K562 (cell line): ENCODE data around the gene SPTBN5. TPM values are rescaled to one million over a fixed set of nuclear protein-coding genes. Genes with fewer than 3 reads are reported as not detected.

ENCODE experiments used
- ATAC-seq: fragments of 200-7000 bp; cut with Tn5 transposase; 3 replicates; pipeline ENCODE4 v1.9.1; 2020; ENCODE audit warnings: moderate library complexity
- BruUV-seq: library from RNA; stranded (reverse); fragments of 400-500 nt; replicated peaks from 2 replicates; lab custom pipeline; 2021; lab: Mats Ljungman, UMichigan
- CTCF ChIA-PET: fragments of 300-600 bp; formaldehyde crosslinking; extraction: SDS; loops from one replicate; lab custom pipeline; 2021; ENCODE audit warnings: low intra/inter-chr PET ratio; lab: Yijun Ruan, JAX
- POLR2A ChIA-PET: fragments of 300-600, 350-650 bp; sonication (Branson Sonifier 250); formaldehyde crosslinking; extraction: SDS; loops from one replicate; lab custom pipeline; 2021; ENCODE audit warnings: antibody characterized with exemption, inconsistent platforms; lab: Yijun Ruan, JAX
- DNase-seq, 4 experiments: peaks; one replicate each; pipeline versions ENCODE4 v3.0.0 to v3.0.0-alpha.2; 2011 to 2018; ENCODE audit warnings: low spot score in 3 of 4, mixed read lengths in 3 of 4; ENCODE audit errors: extremely low read depth in 1 of 4
- FAIRE-seq: peaks from 2 replicates; lab custom pipeline; 2011; peaks lifted over from hg19 to GRCh38; lab: Jason Lieb, UNC
- H2AFZ ChIP-seq: 2 replicates; pipeline ENCODE4 v1.6.0; 2011; ENCODE audit warnings: low read depth, low read length, control low read depth, inconsistent platforms
- H3K27ac ChIP-seq: fragments of 200-600 bp; 3 replicates; pipeline ENCODE4 v1.8.0; 2011; ENCODE audit warnings: low read depth, mild to moderate bottlenecking, control low read depth, inconsistent platforms, low read length, moderate library complexity, mixed read lengths; ENCODE audit errors: extremely low read depth
- H3K27me3 ChIP-seq, 2 experiments: fragments of 300-600 bp in 1 of 2; 2 replicates in 1 of 2; 3 replicates in 1 of 2; pipeline versions ENCODE4 v1.6.0 to v1.8.0; 2011; ENCODE audit warnings: inconsistent platforms in 2 of 2, low read length in 2 of 2, mild to moderate bottlenecking in 1 of 2, mixed read lengths in 1 of 2, moderate library complexity in 1 of 2; ENCODE audit not compliant: control insufficient read depth in 2 of 2, insufficient read depth in 2 of 2
- H3K36me3 ChIP-seq: fragments of 300-600 bp; 3 replicates; pipeline ENCODE4 v1.8.0; 2011; ENCODE audit warnings: mild to moderate bottlenecking, low read length, inconsistent platforms; ENCODE audit not compliant: control insufficient read depth, insufficient read depth
- H3K4me1 ChIP-seq, 2 experiments: fragments of 200-600 bp in 1 of 2; replicated peaks in 1 of 2; 2 replicates in 1 of 2; 3 replicates in 1 of 2; pipeline versions ENCODE4 v1.5.1 to v1.8.0; 2011; ENCODE audit warnings: inconsistent platforms in 2 of 2, low read length in 2 of 2, mild to moderate bottlenecking in 1 of 2, mixed read lengths in 1 of 2, moderate library complexity in 1 of 2; ENCODE audit not compliant: control insufficient read depth in 2 of 2, insufficient read depth in 2 of 2
- H3K4me2 ChIP-seq: 2 replicates; pipeline ENCODE4 v1.6.1; 2011; ENCODE audit warnings: low read length, control low read depth, inconsistent platforms, mixed read lengths; ENCODE audit not compliant: insufficient read depth
- H3K4me3 ChIP-seq: fragments of 200-600 bp; sonication (generic), shearing (Covaris generic); 2 replicates; pipeline ENCODE4 v1.5.1; 2016; ENCODE audit warnings: control low read depth, inconsistent platforms
- H3K79me2 ChIP-seq: fragments of 200-600 bp; 3 replicates; pipeline ENCODE4 v1.8.0; 2011; ENCODE audit warnings: low read length, inconsistent platforms; ENCODE audit not compliant: control insufficient read depth, insufficient read depth
- H3K9ac ChIP-seq, 2 experiments: 2 replicates each; pipeline versions ENCODE4 v1.6.0 to v1.6.1; 2011; ENCODE audit warnings: low read depth in 2 of 2, low read length in 2 of 2, control low read depth in 1 of 2, inconsistent platforms in 1 of 2, mild to moderate bottlenecking in 1 of 2, mixed read lengths in 1 of 2; ENCODE audit not compliant: insufficient read depth in 1 of 2
- H3K9me1 ChIP-seq: one replicate; pipeline ENCODE4 v1.6.0; 2011; ENCODE audit warnings: inconsistent platforms, mild to moderate bottlenecking, low read length, moderate library complexity; ENCODE audit not compliant: control insufficient read depth, insufficient read depth
- H3K9me3 ChIP-seq: replicated peaks from 2 replicates; pipeline ENCODE4 v1.5.1; 2011; ENCODE audit warnings: low read depth, low read length, inconsistent platforms; ENCODE audit not compliant: control insufficient read depth, insufficient read depth
- H4K20me1 ChIP-seq: replicated peaks from 2 replicates; pipeline ENCODE4 v1.6.1; 2011; ENCODE audit warnings: low read length, inconsistent platforms, mixed read lengths; ENCODE audit not compliant: control insufficient read depth, insufficient read depth
- BRF1 ChIP-seq: IDR thresholded peaks from 3 replicates; pipeline ENCODE4 v1.6.1; 2011; ENCODE audit warnings: borderline replicate concordance, mild to moderate bottlenecking; ENCODE audit not compliant: insufficient read length; ENCODE audit errors: extremely low read depth
- CREBBP ChIP-seq: IDR thresholded peaks from one replicate; pipeline ENCODE4 v1.6.1; 2012; ENCODE audit warnings: low read depth, mild to moderate bottlenecking, control low read depth, inconsistent platforms, low read length
- HCFC1 ChIP-seq: IDR thresholded peaks from 2 replicates; pipeline ENCODE4 v1.6.1; 2012; ENCODE audit warnings: low read depth, low read length, improper control_type of control experiment
- MTF1 ChIP-seq: fragments of 250-450 bp; sonication (Bioruptor Pico); IDR thresholded peaks from 2 replicates; pipeline ENCODE4 v1.9.0; 2021; ENCODE audit warnings: moderate library complexity, mild to moderate bottlenecking, inconsistent platforms, borderline replicate concordance
- SRSF1 ChIP-seq: fragments of 200-400 bp; formaldehyde crosslinking; IDR thresholded peaks from 2 replicates; pipeline ENCODE4 v1.6.1; 2017; ENCODE audit warnings: mild to moderate bottlenecking, low read depth, low read length, moderate library complexity
- ZNF146 ChIP-seq: IDR thresholded peaks from one replicate; pipeline ENCODE4 v1.6.1; 2018; ENCODE audit warnings: missing compliant biosample characterization; ENCODE audit not compliant: unreplicated experiment
- ZNF347 ChIP-seq: fragments of 450-650 bp; formaldehyde crosslinking; IDR thresholded peaks from 2 replicates; pipeline ENCODE4 v1.4.0; 2020; ENCODE audit warnings: low read depth, mild to moderate bottlenecking, moderate library complexity
- WGBS: fragments of 100-300 bp; shearing (Covaris generic); methylation state at CpG from one replicate; pipeline ENCODE4 v1.1.6; 2016; ENCODE audit warnings: low coverage, mixed read lengths; ENCODE audit not compliant: insufficient coverage; ENCODE audit errors: missing lambda C conversion rate; 5-methylcytosine and 5-hydroxymethylcytosine counted together
- in situ Hi-C: fragments of 300-500 bp; cut with MboI; formaldehyde crosslinking; loops from 4 replicates; pipeline ENCODE4 v1.15.0; 2018; ENCODE audit warnings: inconsistent platforms, mixed read lengths
- intact Hi-C: fragments of 100-400 bp; cut with micrococcal nuclease; formaldehyde crosslinking; loops from 2 replicates; pipeline ENCODE4 v1.14.2; 2022
- polyA plus RNA-seq, 8 experiments: library from polyadenylated mRNA; depleted of rRNA in 4 of 8; stranded (reverse) in 5 of 8; unstranded in 3 of 8; fragments of >200 nt; fragmentation: Nextera tagmentation in 2 of 8; fragmentation: Illumina TruSeq in 1 of 8; extraction: Ambion mirVana in 2 of 8; extraction: Trizol in 1 of 8; gene quantifications; 2 replicates each; pipeline versions ENCODE4 v1.2.1 to v1.2.3, GENCODE V29; 2011 to 2014; ENCODE audit warnings: inconsistent platforms in 1 of 8, missing spikeins in 1 of 8
- total RNA-seq, 7 experiments: library from RNA; depleted of rRNA in 6 of 7; stranded (reverse); fragments of >200 nt in 6 of 7; fragmentation: Illumina TruSeq in 2 of 7; extraction: Trizol in 2 of 7; gene quantifications; 2 replicates each; pipeline versions ENCODE4 v1.2.1 to v1.2.3, GENCODE V29; 2011 to 2021; ENCODE audit warnings: low replicate concordance in 1 of 7
- TF ChIP-seq, protein P1 (sequence below), 2 experiments: IDR thresholded peaks; 2 replicates each; pipeline ENCODE4 v1.6.1; 2011; ENCODE audit warnings: borderline replicate concordance in 1 of 2, control low read depth in 1 of 2, low read depth in 1 of 2, low read length in 1 of 2, mild to moderate bottlenecking in 1 of 2, mixed read lengths in 1 of 2, moderate library complexity in 1 of 2; ENCODE audit not compliant: insufficient read depth in 1 of 2, insufficient read length in 1 of 2, poor library complexity in 1 of 2, severe bottlenecking in 1 of 2; ENCODE audit errors: extremely low read depth in 1 of 2
- TF ChIP-seq, protein P2 (sequence below): IDR thresholded peaks from 2 replicates; pipeline ENCODE4 v1.6.1; 2011; ENCODE audit not compliant: insufficient read length; ENCODE audit errors: extremely low read depth
- TF ChIP-seq, protein P3 (sequence below), 2 experiments: fragments of 250-450 bp in 1 of 2; fragments of 450-650 bp in 1 of 2; sonication (Bioruptor Pico) in 1 of 2; IDR thresholded peaks; 2 replicates each; pipeline versions ENCODE4 v1.6.1 to v1.8.0; 2016 to 2021; ENCODE audit warnings: mild to moderate bottlenecking in 2 of 2, moderate library complexity in 2 of 2, missing compliant biosample characterization in 1 of 2, missing genetic modification characterization in 1 of 2

SPTBN5 gene
- total and polyA plus RNA-seq, 9 of the 15 experiments (the other 6 are each of a cell fraction or from before 2014, with no cell fraction given): 0.02 TPM; not detected in 8

DNA sequence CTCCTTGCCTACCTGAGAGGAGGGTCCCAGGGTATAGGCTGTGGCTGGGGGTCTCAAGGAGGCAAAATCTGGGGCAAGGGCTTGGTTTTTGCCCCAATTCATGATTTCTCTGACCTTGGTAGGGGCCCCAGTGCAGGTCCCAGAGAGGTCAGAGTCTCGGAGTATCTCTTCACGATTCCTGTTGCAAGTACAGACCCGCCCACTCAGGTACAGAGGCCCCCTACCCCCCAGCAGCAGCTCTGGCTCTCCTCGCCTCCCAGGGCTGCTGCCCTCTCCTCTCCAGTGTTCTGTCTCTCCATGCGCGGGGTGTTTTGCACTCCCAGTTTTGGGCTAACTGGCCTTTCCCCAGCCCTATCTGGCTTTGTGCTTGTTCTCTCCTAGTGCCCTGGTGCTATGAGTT, 71.4 kb downstream of the SPTBN5 start:
- Histone ChIP-seq H3K9me1 (no peaks in the 10 kb centered on the region), H3K4me3 (no peak overlapping the region), H3K79me2 (no peaks in the 10 kb centered on the region), H3K36me3 (peaks cover 10% of the 10 kb centered on the region; the same call in 1 of the 3 replicates), H3K9ac (no peak overlapping the region), H4K20me1 (no peaks in the 10 kb centered on the region), H3K27ac (no peak overlapping the region), H3K4me1 (peaks cover 0 to 5% of the 10 kb centered on the region in 2 experiments; a peak in 2 of 5 replicates), H3K4me2 (no peak overlapping the region), H2AFZ (no peak overlapping the region), H3K27me3 (no peaks in the 10 kb centered on the region), H3K9me3 (no peaks in the 10 kb centered on the region)
- in situ Hi-C loops: loop anchor here (25.0 kb wide), 1 partner anchor 360 kb away; no protein-coding TSS in a partner anchor
- intact Hi-C loops: no loop called here
- ChIA-PET CTCF (no interaction called here), POLR2A (interaction anchor here (0.6 to 1.9 kb wide), 2 partner anchors 11 to 1931 kb away, joined by 3 to 4 read pairs; no protein-coding TSS in a partner anchor)
- FAIRE-seq: no peak
- TF ChIP-seq CREBBP: no peak
- ATAC-seq: no peak
- 67% methylated on average over 4 of the region's 6 CpGs for WGBS
- no TSS peak for BruUV-seq
- DNase-seq: no peak

DNA sequence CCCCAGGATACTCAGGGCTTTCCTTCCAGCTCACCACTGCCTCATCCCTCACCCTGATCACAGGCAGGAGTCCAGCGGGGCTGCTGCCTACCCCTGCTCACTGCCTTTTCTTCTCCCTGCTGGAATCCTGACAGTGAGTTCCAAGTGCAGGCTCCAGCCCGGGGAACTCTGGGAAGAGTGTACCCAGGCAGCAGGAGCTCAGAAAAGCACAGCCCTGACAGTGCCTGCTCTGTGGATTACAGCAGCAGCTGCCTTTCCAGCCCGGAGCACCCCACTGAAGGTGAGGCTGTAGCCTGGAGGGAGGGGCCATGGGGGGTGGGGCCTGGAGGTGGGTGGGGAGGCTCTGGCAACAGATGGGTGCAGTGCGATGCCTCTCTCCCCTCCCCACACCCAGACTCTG, 72.0 kb downstream of the SPTBN5 start:
- FAIRE-seq: no peak
- no peaks in the 10 kb centered on the region for H3K9me3 ChIP-seq
- 83% methylated on average over 2 of the region's 4 CpGs for WGBS
- peak in 1 of 4 experiments; percentile 33 for DNase-seq
- no peaks in the 10 kb centered on the region for H4K20me1 ChIP-seq
- no peaks in the 10 kb centered on the region for H3K79me2 ChIP-seq
- H3K27me3 ChIP-seq: no peaks in the 10 kb centered on the region
- peaks cover 0 to 3% of the 10 kb centered on the region in 2 experiments; a peak in 1 of 5 replicates for H3K4me1 ChIP-seq
- intact Hi-C loops: no loop called here
- H3K27ac ChIP-seq: no peak overlapping the region
- no peak overlapping the region for H3K4me3 ChIP-seq
- ATAC-seq: 0 out of 3 replicates have a peak, but pooled peaks have one; percentile 24
- peak overlapping the region in 1 of 2 experiments; percentile 17; a peak in 1 of 4 replicates for H3K9ac ChIP-seq
- ChIA-PET POLR2A (interaction anchor here (1.9 kb wide), 1 partner anchor 12 kb away, joined by 4 read pairs; no protein-coding TSS in a partner anchor), CTCF (no interaction called here)
- in situ Hi-C loops: loop anchor here (25.0 kb wide), 1 partner anchor 360 kb away; no protein-coding TSS in a partner anchor
- no peak overlapping the region for H2AFZ ChIP-seq
- TF ChIP-seq ZNF347 (CRISPR knock-in tag) (no peak), SRSF1 (no peak), HCFC1 (no peak), MTF1 (CRISPR knock-in tag) (no peak), BRF1 (no peak), ZNF146 (CRISPR knock-in tag) (no peak)
- TF ChIP-seq, protein P1, sequence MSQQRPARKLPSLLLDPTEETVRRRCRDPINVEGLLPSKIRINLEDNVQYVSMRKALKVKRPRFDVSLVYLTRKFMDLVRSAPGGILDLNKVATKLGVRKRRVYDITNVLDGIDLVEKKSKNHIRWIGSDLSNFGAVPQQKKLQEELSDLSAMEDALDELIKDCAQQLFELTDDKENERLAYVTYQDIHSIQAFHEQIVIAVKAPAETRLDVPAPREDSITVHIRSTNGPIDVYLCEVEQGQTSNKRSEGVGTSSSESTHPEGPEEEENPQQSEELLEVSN (IDR thresholded peaks at IDR 0.05; ENCODE audit: borderline replicate concordance in 1 of 2, extremely low read depth in 1 of 2, insufficient read depth in 1 of 2, insufficient read length in 1 of 2, low read depth in 1 of 2, low read length in 1 of 2, poor library complexity in 1 of 2, severe bottlenecking in 1 of 2): no peak
- TF ChIP-seq, protein P2, sequence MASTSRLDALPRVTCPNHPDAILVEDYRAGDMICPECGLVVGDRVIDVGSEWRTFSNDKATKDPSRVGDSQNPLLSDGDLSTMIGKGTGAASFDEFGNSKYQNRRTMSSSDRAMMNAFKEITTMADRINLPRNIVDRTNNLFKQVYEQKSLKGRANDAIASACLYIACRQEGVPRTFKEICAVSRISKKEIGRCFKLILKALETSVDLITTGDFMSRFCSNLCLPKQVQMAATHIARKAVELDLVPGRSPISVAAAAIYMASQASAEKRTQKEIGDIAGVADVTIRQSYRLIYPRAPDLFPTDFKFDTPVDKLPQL: no peak
- TF ChIP-seq, protein P3, sequence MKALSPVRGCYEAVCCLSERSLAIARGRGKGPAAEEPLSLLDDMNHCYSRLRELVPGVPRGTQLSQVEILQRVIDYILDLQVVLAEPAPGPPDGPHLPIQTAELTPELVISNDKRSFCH (CRISPR knock-in tag; IDR thresholded peaks at IDR 0.05): no peak
- TF ChIP-seq, protein P3 (tag; IDR thresholded peaks at IDR 0.05): no peak
- no peaks in the 10 kb centered on the region for H3K9me1 ChIP-seq
- peaks cover 10% of the 10 kb centered on the region; the same call in 1 of the 3 replicates for H3K36me3 ChIP-seq
- BruUV-seq: no TSS peak
- no peak overlapping the region for H3K4me2 ChIP-seq
